Superior temporal gyrus (tissue), 1 donor: ENCODE results near the gene CCDC152.

Source experiments
- DNase-seq: peaks from one replicate; pipeline ENCODE4 v3.0.0-alpha.2; 2016; ENCODE audit errors: extremely low spot score

Gene CCDC152

GRCh38 chr5:42781584-42781983, 25.0 kb downstream of the CCDC152 start:
- DNase-seq: no peak

- no peak for DNase-seq
Observed at GRCh38 chr5:42784132-42784531, 27.5 kb downstream of the CCDC152 start.

GRCh38 chr5:42785756-42786155, 29.1 kb downstream of the CCDC152 start:
- no peak for DNase-seq

GRCh38 chr5:42787073-42787472, 30.5 kb downstream of the CCDC152 start:
- no peak for DNase-seq

GRCh38 chr5:42787845-42788244, 31.2 kb downstream of the CCDC152 start:
- DNase-seq: no peak

GRCh38 chr5:42791151-42791550, 34.5 kb downstream of the CCDC152 start:
- no peak for DNase-seq

- DNase-seq: no peak
Observed at GRCh38 chr5:42798284-42799240, 41.9 kb downstream of the CCDC152 start.

GRCh38 chr5:42799241-42799608, 42.6 kb downstream of the CCDC152 start:
- DNase-seq: peak; percentile 6

- DNase-seq: peak; percentile 5
Observed at GRCh38 chr5:42799668-42800114, 43.1 kb downstream of the CCDC152 start.

GRCh38 chr5:42800748-42801330, 44.2 kb downstream of the CCDC152 start:
- peak; percentile 6 for DNase-seq

GRCh38 chr5:42801516-42802166, 45.0 kb downstream of the CCDC152 start:
- DNase-seq: no peak

- DNase-seq: peak; percentile 5
Observed at GRCh38 chr5:42804717-42805339, 48.2 kb downstream of the CCDC152 start.

- DNase-seq: peak; percentile 6
Observed at GRCh38 chr5:42806004-42806700, 49.5 kb downstream of the CCDC152 start.

- no peak for DNase-seq
Observed at GRCh38 chr5:42806701-42807262, 50.2 kb downstream of the CCDC152 start.

- peak; percentile 67 for DNase-seq
Observed at GRCh38 chr5:42807722-42808447, 51.3 kb downstream of the CCDC152 start.

GRCh38 chr5:42808888-42809611, 52.4 kb downstream of the CCDC152 start:
- no peak for DNase-seq

- DNase-seq: peak; percentile 57
Observed at GRCh38 chr5:42810834-42811590, 54.4 kb downstream of the CCDC152 start.

GRCh38 chr5:42811591-42812446, 55.2 kb downstream of the CCDC152 start, which contains the start of gene SELENOP:
Gene SELENOP (minus strand): TSS chr5:42811892. CDS start chr5:42808353, 3,539 bp downstream.
- DNase-seq: peak; percentile 92
